GM12874 (cell line): ENCODE measurements around the gene PAX2.

ENCODE experiments used
- TF ChIP-seq, protein P1 (sequence below): IDR thresholded peaks from 2 replicates; pipeline ENCODE4 v1.5.1; 2011; ENCODE audit warnings: low read depth, mild to moderate bottlenecking, control low read depth, low read length, moderate library complexity; ENCODE audit not compliant: insufficient read depth

Gene PAX2

GRCh38 chr10:100760726-100761125 is 15.3 kb downstream of the PAX2 start:
- TF ChIP-seq, protein P1, sequence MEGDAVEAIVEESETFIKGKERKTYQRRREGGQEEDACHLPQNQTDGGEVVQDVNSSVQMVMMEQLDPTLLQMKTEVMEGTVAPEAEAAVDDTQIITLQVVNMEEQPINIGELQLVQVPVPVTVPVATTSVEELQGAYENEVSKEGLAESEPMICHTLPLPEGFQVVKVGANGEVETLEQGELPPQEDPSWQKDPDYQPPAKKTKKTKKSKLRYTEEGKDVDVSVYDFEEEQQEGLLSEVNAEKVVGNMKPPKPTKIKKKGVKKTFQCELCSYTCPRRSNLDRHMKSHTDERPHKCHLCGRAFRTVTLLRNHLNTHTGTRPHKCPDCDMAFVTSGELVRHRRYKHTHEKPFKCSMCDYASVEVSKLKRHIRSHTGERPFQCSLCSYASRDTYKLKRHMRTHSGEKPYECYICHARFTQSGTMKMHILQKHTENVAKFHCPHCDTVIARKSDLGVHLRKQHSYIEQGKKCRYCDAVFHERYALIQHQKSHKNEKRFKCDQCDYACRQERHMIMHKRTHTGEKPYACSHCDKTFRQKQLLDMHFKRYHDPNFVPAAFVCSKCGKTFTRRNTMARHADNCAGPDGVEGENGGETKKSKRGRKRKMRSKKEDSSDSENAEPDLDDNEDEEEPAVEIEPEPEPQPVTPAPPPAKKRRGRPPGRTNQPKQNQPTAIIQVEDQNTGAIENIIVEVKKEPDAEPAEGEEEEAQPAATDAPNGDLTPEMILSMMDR, result no peak

GRCh38 chr10:100761191-100761590 is 15.8 kb downstream of the PAX2 start:
- TF ChIP-seq, protein P1, result no peak

GRCh38 chr10:100763043-100763747 is 17.8 kb downstream of the PAX2 start:
- TF ChIP-seq, protein P1, result no peak

- TF ChIP-seq, protein P1, result no peak
Measured at GRCh38 chr10:100766693-100767421, 21.5 kb downstream of the PAX2 start.

- TF ChIP-seq, protein P1, result no peak
Measured at GRCh38 chr10:100767422-100767775, 22.0 kb downstream of the PAX2 start.

- TF ChIP-seq, protein P1, result no peak
Measured at GRCh38 chr10:100769481-100769880, 24.1 kb downstream of the PAX2 start.

GRCh38 chr10:100773646-100774045 is 28.3 kb downstream of the PAX2 start:
- TF ChIP-seq, protein P1, result no peak
